PC-9 (cell line): ENCODE measurements around the gene SPRED2. TPM values are rescaled to one million over a fixed set of nuclear protein-coding genes. Genes with fewer than 3 reads are reported as not detected.

Experiments
- BruUV-seq: library from RNA; stranded (reverse); fragments of 400-500 nt; replicated peaks from 2 replicates; lab custom pipeline; 2021; lab: Mats Ljungman, UMichigan
- CTCF ChIA-PET: fragments of 300-600 bp; sonication (Branson Sonifier 250); formaldehyde crosslinking; loops from one replicate; lab custom pipeline; 2022; ENCODE audit warnings: antibody characterized with exemption; lab: Charles Lee
- POLR2A ChIA-PET: fragments of 300-600 bp; sonication (Branson Sonifier 250); formaldehyde crosslinking; loops from one replicate; lab custom pipeline; 2022; ENCODE audit warnings: antibody characterized with exemption; ENCODE audit not compliant: unreplicated experiment; lab: Charles Lee
- DNase-seq, 2 experiments: peaks; one replicate each; pipeline versions ENCODE4 v3.0.0 to v3.0.0-alpha.2; 2015 to 2022; ENCODE audit warnings: mixed read lengths in 1 of 2
- H2AFZ ChIP-seq: fragments of 200-600 bp; sonication (generic); 2 replicates; pipeline ENCODE4 v1.8.1; 2017; ENCODE audit warnings: antibody characterized with exemption
- H3F3A ChIP-seq: fragments of 200-600 bp; sonication (generic); 2 replicates; pipeline ENCODE4 v1.8.1; 2017; ENCODE audit warnings: antibody characterized with exemption, mild to moderate bottlenecking, low read depth; ENCODE audit not compliant: insufficient read depth
- H3K27ac ChIP-seq: fragments of 200-600 bp; sonication (generic); 2 replicates; pipeline ENCODE4 v1.6.1; 2016; ENCODE audit warnings: mixed run types
- H3K27me3 ChIP-seq: fragments of 200-600 bp; sonication (generic); 2 replicates; pipeline ENCODE4 v1.6.1; 2016; ENCODE audit warnings: low read depth, mixed run types; ENCODE audit not compliant: insufficient read depth
- H3K36me3 ChIP-seq: fragments of 200-600 bp; sonication (generic); 2 replicates; pipeline ENCODE4 v1.6.1; 2016; ENCODE audit warnings: low read depth, mixed run types
- H3K4me1 ChIP-seq: fragments of 200-600 bp; sonication (generic); replicated peaks from 2 replicates; pipeline ENCODE4 v1.6.1; 2016; ENCODE audit warnings: mixed run types; ENCODE audit not compliant: insufficient read depth
- H3K4me2 ChIP-seq: fragments of 200-600 bp; sonication (generic); 2 replicates; pipeline ENCODE4 v1.6.1; 2017; ENCODE audit warnings: mixed run types
- H3K4me3 ChIP-seq: fragments of 200-600 bp; sonication (generic); 2 replicates; pipeline ENCODE4 v1.6.1; 2016; ENCODE audit warnings: mixed run types
- H3K79me2 ChIP-seq: fragments of 200-600 bp; sonication (generic); 2 replicates; pipeline ENCODE4 v1.6.1; 2017; ENCODE audit warnings: low read depth, mixed run types
- H3K9me2 ChIP-seq: fragments of 200-600 bp; sonication (generic); 2 replicates; pipeline ENCODE4 v1.8.1; 2017; ENCODE audit warnings: mild to moderate bottlenecking; ENCODE audit not compliant: insufficient read depth
- H3K9me3 ChIP-seq: fragments of 200-600 bp; sonication (generic); 2 replicates; pipeline ENCODE4 v1.8.1; 2016; ENCODE audit warnings: low read depth; ENCODE audit not compliant: insufficient read depth
- H4K20me1 ChIP-seq: fragments of 200-600 bp; sonication (generic); 2 replicates; pipeline ENCODE4 v1.8.1; 2017; ENCODE audit not compliant: insufficient read depth
- EZH2 ChIP-seq: fragments of 200-600 bp; sonication (generic); IDR thresholded peaks from 2 replicates; pipeline ENCODE4 v1.8.0; 2017; ENCODE audit warnings: antibody characterized with exemption, low read depth
- intact Hi-C: fragments of 100-400 bp; cut with micrococcal nuclease; formaldehyde crosslinking; loops from one replicate; pipeline ENCODE4 v1.10.0; 2022; ENCODE audit not compliant: unreplicated experiment
- total RNA-seq: library from RNA; stranded (reverse); gene quantifications from 2 replicates; pipeline ENCODE4 v1.2.3, GENCODE V29; 2021
- TF ChIP-seq, protein P1 (sequence below): fragments of 200-600 bp; sonication (generic); conservative IDR thresholded peaks from 2 replicates; pipeline ENCODE4 v1.6.1; 2017; ENCODE audit warnings: mixed run types, antibody characterized with exemption, mild to moderate bottlenecking, moderate library complexity

SPRED2 gene
- total RNA-seq, 1 experiment from 2014 or later, result 33.6 TPM

DNA sequence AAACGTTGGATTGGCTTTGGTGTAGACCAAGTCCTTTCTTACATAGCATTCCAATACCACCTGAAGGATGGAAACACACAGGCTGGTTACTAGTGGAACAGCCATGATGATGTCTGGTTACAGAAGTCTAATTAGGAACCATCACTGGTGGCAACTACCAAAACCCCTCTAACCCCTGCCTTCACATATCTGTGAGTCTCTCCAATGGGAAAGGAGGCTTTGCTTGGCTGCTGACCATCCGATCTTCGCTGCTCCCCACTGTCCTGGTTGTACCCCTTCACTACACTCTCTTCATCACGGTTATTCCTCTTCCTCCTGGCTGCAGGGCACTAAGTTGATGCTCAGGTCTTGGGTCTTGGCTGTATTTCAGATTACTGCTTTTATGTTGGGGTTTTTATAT lies 97.7 kb downstream of the SPRED2 start:
- H3K27me3 ChIP-seq, result no peaks in the 10 kb centered on the region

DNA sequence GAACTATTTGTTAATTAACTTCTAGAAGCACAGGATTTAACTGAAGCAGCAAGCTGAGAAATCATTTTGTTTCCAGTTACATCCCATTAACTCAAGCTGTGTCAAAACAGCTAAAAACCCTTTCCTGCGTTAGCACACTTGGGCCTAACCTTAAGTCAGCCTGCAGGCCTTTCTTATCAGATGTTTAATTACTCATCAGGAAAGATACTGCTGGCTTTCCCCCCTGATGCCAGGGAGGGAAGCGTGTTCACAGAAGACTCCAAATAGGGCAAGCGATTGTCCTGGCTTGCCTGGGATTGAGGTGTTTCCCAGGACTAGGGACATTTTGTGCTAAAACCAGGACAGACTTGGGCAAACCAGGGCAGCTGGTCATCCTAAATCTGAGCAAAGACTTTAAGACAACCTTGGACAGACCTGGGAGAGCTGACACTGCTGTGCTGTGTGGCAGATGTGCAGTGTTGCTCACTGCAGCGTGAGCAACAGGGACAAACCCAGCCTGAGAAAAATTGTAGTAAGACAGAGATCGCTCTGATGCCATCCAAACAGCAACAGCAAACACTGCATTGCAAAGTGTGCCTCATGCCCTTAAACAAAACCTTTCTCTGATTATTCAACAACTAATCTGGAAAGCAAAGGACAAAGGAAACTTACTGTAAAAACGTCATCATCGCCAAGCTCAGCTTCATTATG lies 100.9 kb downstream of the SPRED2 start:
- H3K79me2 ChIP-seq, result no peaks in the 10 kb centered on the region
- no peaks in the 10 kb centered on the region for H3K27me3 ChIP-seq
- H3K4me3 ChIP-seq, result no peak overlapping the region
- no peaks in the 10 kb centered on the region for H3K4me1 ChIP-seq
- peaks cover 13% of the 10 kb centered on the region; the same call in 1 of the 2 replicates for H3K36me3 ChIP-seq
- TF ChIP-seq, protein P1, sequence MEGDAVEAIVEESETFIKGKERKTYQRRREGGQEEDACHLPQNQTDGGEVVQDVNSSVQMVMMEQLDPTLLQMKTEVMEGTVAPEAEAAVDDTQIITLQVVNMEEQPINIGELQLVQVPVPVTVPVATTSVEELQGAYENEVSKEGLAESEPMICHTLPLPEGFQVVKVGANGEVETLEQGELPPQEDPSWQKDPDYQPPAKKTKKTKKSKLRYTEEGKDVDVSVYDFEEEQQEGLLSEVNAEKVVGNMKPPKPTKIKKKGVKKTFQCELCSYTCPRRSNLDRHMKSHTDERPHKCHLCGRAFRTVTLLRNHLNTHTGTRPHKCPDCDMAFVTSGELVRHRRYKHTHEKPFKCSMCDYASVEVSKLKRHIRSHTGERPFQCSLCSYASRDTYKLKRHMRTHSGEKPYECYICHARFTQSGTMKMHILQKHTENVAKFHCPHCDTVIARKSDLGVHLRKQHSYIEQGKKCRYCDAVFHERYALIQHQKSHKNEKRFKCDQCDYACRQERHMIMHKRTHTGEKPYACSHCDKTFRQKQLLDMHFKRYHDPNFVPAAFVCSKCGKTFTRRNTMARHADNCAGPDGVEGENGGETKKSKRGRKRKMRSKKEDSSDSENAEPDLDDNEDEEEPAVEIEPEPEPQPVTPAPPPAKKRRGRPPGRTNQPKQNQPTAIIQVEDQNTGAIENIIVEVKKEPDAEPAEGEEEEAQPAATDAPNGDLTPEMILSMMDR, result no peak
- TF ChIP-seq EZH2, result no peak
- no peaks in the 10 kb centered on the region for H3K9me3 ChIP-seq
- no peaks in the 10 kb centered on the region for H3F3A ChIP-seq
- ChIA-PET CTCF (interaction anchor here (0.6 kb wide), 1 partner anchor 242 kb away, joined by 9 read pairs; no protein-coding TSS in a partner anchor), POLR2A (no interaction called here)
- no peaks in the 10 kb centered on the region; the same call in 1 of the 2 replicates for H4K20me1 ChIP-seq
- intact Hi-C loops, result no loop called here
- no TSS peak for BruUV-seq
- H3K27ac ChIP-seq, result no peak overlapping the region
- no peak overlapping the region for H3K4me2 ChIP-seq
- H3K9me2 ChIP-seq, result no peaks in the 10 kb centered on the region
- no peak overlapping the region for H2AFZ ChIP-seq
- no peak for DNase-seq

More for the DNA sequence above, 97.7 kb downstream of the SPRED2 start:
- H3K4me1 ChIP-seq, result no peaks in the 10 kb centered on the region
- intact Hi-C loops, result no loop called here
- no peak overlapping the region for H2AFZ ChIP-seq
- POLR2A ChIA-PET, result no interaction called here
- no peak overlapping the region for H3K4me3 ChIP-seq
- no peaks in the 10 kb centered on the region for H3K9me3 ChIP-seq
- no TSS peak for BruUV-seq
- H3K9me2 ChIP-seq, result no peaks in the 10 kb centered on the region
- H3F3A ChIP-seq, result no peaks in the 10 kb centered on the region
- peaks cover 13% of the 10 kb centered on the region; the same call in 1 of the 2 replicates for H3K36me3 ChIP-seq
- DNase-seq, result no peak
- no peak overlapping the region for H3K4me2 ChIP-seq
- H3K27ac ChIP-seq, result no peak overlapping the region
- TF ChIP-seq EZH2, result no peak
- TF ChIP-seq, protein P1, result no peak
- H4K20me1 ChIP-seq, result no peaks in the 10 kb centered on the region; the same call in 1 of the 2 replicates
- CTCF ChIA-PET, result no interaction called here
- H3K79me2 ChIP-seq, result no peaks in the 10 kb centered on the region

DNA sequence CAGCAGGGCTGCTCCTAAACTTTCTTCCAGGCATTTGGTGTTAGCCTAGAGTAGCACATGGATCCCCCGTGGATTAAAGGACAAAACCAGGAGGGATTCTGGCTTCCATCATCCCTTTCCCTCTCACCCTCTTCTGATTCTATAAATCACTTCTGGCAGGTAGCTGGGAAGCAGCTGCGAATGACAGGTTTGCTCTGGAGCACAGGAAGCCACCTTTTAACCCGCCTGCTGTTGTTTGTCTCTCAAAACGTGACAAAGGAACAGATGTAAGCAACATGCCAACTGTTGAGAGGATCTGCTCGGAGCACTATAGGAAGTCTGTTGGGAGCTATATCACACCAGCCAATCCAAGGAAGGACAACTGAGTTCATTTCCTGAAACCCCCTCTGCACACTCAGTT lies 102.9 kb downstream of the SPRED2 start:
- Histone ChIP-seq H3K4me2 (no peak overlapping the region), H3K27me3 (no peaks in the 10 kb centered on the region), H3F3A (no peaks in the 10 kb centered on the region), H3K9me3 (no peaks in the 10 kb centered on the region), H3K27ac (no peak overlapping the region), H3K79me2 (no peaks in the 10 kb centered on the region), H4K20me1 (no peaks in the 10 kb centered on the region; the same call in 1 of the 2 replicates), H3K36me3 (peaks cover 18% of the 10 kb centered on the region; the same call in 1 of the 2 replicates), H3K9me2 (no peaks in the 10 kb centered on the region), H3K4me3 (no peak overlapping the region), H2AFZ (no peak overlapping the region), H3K4me1 (no peaks in the 10 kb centered on the region)
- intact Hi-C loops, result no loop called here
- BruUV-seq, result no TSS peak
- POLR2A ChIA-PET, result interaction anchor here (0.6 kb wide), 1 partner anchor 15 kb away, joined by 7 read pairs; no protein-coding TSS in a partner anchor
- TF ChIP-seq EZH2, result no peak
- TF ChIP-seq, protein P1, result no peak
- DNase-seq, result no peak
- CTCF ChIA-PET, result no interaction called here
